ENCODE results near the gene WEE1.

The WEE1 gene

DNA sequence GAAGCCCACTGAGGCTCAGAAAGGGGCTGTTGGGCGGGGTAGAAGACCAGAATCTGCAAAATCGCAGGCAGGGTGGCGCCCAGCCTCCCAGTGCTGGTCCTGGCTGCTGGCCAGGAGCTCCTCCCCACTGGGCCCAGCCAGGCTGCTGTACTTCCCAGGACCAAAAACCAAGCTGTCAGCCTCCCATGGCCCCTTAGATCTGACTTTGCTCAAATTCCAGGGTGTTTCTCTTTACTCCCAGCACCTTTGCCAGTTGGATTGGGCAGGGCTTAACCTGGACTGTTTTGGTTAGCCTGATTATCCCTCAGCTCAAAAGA lies 44.2 kb upstream of the WEE1 start:
- no peak overlapping the region for H3K4me3 ChIP-seq (ENCODE audit: low read length)
- no peak for DNase-seq (ENCODE audit: low read depth)
- TF ChIP-seq CTCF (conservative IDR thresholded peaks at IDR 0.05; ENCODE audit: low read length) = no peak

GRCh38 chr11:9530020-9530621 lies 43.3 kb upstream of the WEE1 start:
- H3K4me3 ChIP-seq (ENCODE audit: low read length) = no peak overlapping the region
- no peak for DNase-seq (ENCODE audit: low read depth)
- no peak for TF ChIP-seq CTCF (conservative IDR thresholded peaks at IDR 0.05; ENCODE audit: low read length)

- DNase-seq (ENCODE audit: low read depth) = no peak
- no peak overlapping the region for H3K4me3 ChIP-seq (ENCODE audit: low read length)
- no peak for TF ChIP-seq CTCF (conservative IDR thresholded peaks at IDR 0.05; ENCODE audit: low read length)
Measured at GRCh38 chr11:9530901-9531625, 42.4 kb upstream of the WEE1 start.

- no peak for TF ChIP-seq CTCF (conservative IDR thresholded peaks at IDR 0.05; ENCODE audit: low read length)
- DNase-seq (ENCODE audit: low read depth) = no peak
- H3K4me3 ChIP-seq (ENCODE audit: low read length) = no peak overlapping the region
Measured at GRCh38 chr11:9533058-9533457, 40.4 kb upstream of the WEE1 start.

GRCh38 chr11:9533736-9534473 lies 39.6 kb upstream of the WEE1 start:
- H3K4me3 ChIP-seq (ENCODE audit: low read length) = no peak overlapping the region
- no peak for DNase-seq (ENCODE audit: low read depth)
- TF ChIP-seq CTCF (conservative IDR thresholded peaks at IDR 0.05; ENCODE audit: low read length) = no peak

DNA sequence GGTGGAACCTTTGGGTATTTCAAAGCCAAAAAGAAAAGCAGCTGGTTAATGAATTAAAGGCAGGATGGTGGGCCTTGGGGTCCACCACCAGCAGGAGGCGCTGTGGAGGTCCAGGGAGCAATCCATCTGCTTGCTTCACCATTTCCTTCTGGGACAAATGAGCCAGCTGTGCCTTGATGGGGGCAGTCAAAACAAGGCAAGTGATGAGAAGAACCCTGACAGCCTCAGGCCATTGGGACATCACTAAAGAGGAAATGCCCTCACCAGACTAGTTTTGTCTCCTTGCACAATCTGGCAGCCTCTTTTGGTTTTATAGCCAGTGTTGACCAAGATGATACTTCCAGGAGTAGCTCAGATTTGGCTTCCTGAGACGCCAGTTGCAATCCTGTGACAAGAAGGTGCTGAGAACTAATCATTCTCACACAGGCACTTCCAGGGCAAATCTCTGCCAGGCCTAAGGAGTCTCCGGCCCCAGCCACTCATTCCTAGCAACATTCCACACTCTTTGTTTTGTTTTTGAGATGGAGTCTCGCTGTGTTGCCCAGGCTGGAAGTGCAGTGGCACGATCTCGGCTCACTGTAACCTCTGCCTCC lies 38.2 kb upstream of the WEE1 start:
- no peak overlapping the region for H3K4me3 ChIP-seq (ENCODE audit: low read length)
- DNase-seq (ENCODE audit: low read depth) = peak; percentile 95
- peak; percentile 79 for TF ChIP-seq CTCF (conservative IDR thresholded peaks at IDR 0.05; ENCODE audit: low read length)
